WTC11 (cell line): ENCODE data around the gene LRRC10. TPM values are rescaled to one million over a fixed set of nuclear protein-coding genes. Genes with fewer than 3 reads are reported as not detected.
A peak's percentile ranks its signal among the peaks of the same experiment; 100 is the strongest.

Experiments
- ATAC-seq: fragments of 200-7000 bp; cut with Tn5 transposase; 2 replicates; pipeline ENCODE4 v1.10.0; 2021; ENCODE audit warnings: mild to moderate bottlenecking, moderate library complexity
- CTCF ChIA-PET: fragments of 300-600 bp; sonication (Branson Sonifier 250); formaldehyde crosslinking; loops from one replicate; lab custom pipeline; 2021; ENCODE audit warnings: antibody characterized with exemption; lab: Charles Lee
- POLR2A ChIA-PET: fragments of 350-600 bp; sonication (Branson Sonifier 250); formaldehyde crosslinking; loops from one replicate; lab custom pipeline; 2021; ENCODE audit warnings: antibody characterized with exemption; lab: Charles Lee
- DNase-seq: peaks from one replicate; pipeline ENCODE4 v3.0.0; 2021; ENCODE audit warnings: low spot score
- H3K27ac Mint-ChIP-seq: 2 replicates; pipeline ENCODE4 v1.8.0; 2021; ENCODE audit warnings: mixed read lengths
- H3K27me3 Mint-ChIP-seq: 2 replicates; pipeline ENCODE4 v1.8.0; 2021; ENCODE audit warnings: low read depth, mild to moderate bottlenecking, moderate library complexity, mixed read lengths
- H3K36me3 Mint-ChIP-seq: 2 replicates; pipeline ENCODE4 v1.8.0; 2021; ENCODE audit warnings: mixed read lengths
- H3K4me1 Mint-ChIP-seq: 2 replicates; pipeline ENCODE4 v1.8.0; 2022; ENCODE audit warnings: mixed read lengths
- H3K4me3 Mint-ChIP-seq: 2 replicates; pipeline ENCODE4 v1.8.0; 2021; ENCODE audit warnings: mild to moderate bottlenecking, moderate library complexity, mixed read lengths
- H3K9me3 Mint-ChIP-seq: 2 replicates; pipeline ENCODE4 v1.8.0; 2021; ENCODE audit warnings: mixed read lengths
- ATF2 ChIP-seq: sonication (generic); formaldehyde crosslinking; IDR thresholded peaks from 2 replicates; pipeline ENCODE4 v1.8.1; 2022; ENCODE audit warnings: low read depth, missing genetic modification reagents, borderline replicate concordance
- ERG ChIP-seq: fragments of 250-450 bp; sonication (Bioruptor Pico); IDR thresholded peaks from 2 replicates; pipeline ENCODE4 v1.8.0; 2021; ENCODE audit warnings: mild to moderate bottlenecking
- ESRRA ChIP-seq: sonication (generic); formaldehyde crosslinking; IDR thresholded peaks from 2 replicates; pipeline ENCODE4 v1.8.1; 2022; ENCODE audit warnings: mild to moderate bottlenecking, missing genetic modification reagents, borderline replicate concordance
- FOXJ3 ChIP-seq: sonication (generic); formaldehyde crosslinking; IDR thresholded peaks from 2 replicates; pipeline ENCODE4 v1.9.0; 2021; ENCODE audit warnings: missing genetic modification reagents, mild to moderate bottlenecking, borderline replicate concordance
- GTF2I ChIP-seq: fragments of 250-450 bp; sonication (Bioruptor Pico); conservative IDR thresholded peaks from 2 replicates; pipeline ENCODE4 v1.4.0; 2021; ENCODE audit warnings: mild to moderate bottlenecking
- JAZF1 ChIP-seq: fragments of 250-450 bp; sonication (Bioruptor Pico); IDR thresholded peaks from 2 replicates; pipeline ENCODE4 v1.9.0; 2021; ENCODE audit warnings: moderate library complexity, mild to moderate bottlenecking, inconsistent platforms
- OVOL2 ChIP-seq: fragments of 250-450 bp; sonication (Bioruptor Pico); IDR thresholded peaks from 2 replicates; pipeline ENCODE4 v1.9.0; 2021; ENCODE audit warnings: mild to moderate bottlenecking, borderline replicate concordance
- PREB ChIP-seq: sonication (generic); formaldehyde crosslinking; IDR thresholded peaks from 2 replicates; pipeline ENCODE4 v1.8.1; 2022; ENCODE audit warnings: mild to moderate bottlenecking, missing genetic modification reagents, moderate library complexity, borderline replicate concordance
- ZNF416 ChIP-seq: fragments of 250-450 bp; sonication (Bioruptor Pico); IDR thresholded peaks from 2 replicates; pipeline ENCODE4 v1.9.0; 2021; ENCODE audit warnings: mild to moderate bottlenecking, inconsistent platforms
- ZSCAN18 ChIP-seq: fragments of 250-450 bp; sonication (Bioruptor Pico); IDR thresholded peaks from 2 replicates; pipeline ENCODE4 v2.1.2; 2022; ENCODE audit warnings: mild to moderate bottlenecking, moderate library complexity
- total RNA-seq: library from RNA; stranded (reverse); gene quantifications from 3 replicates; pipeline ENCODE4 v1.2.3, GENCODE V29; 2021
- TF ChIP-seq, protein P1 (sequence below): sonication (generic); formaldehyde crosslinking; IDR thresholded peaks from 2 replicates; pipeline ENCODE4 v1.8.0; 2023; ENCODE audit warnings: missing genetic modification reagents
- TF ChIP-seq, protein P2 (sequence below): sonication (generic); formaldehyde crosslinking; IDR thresholded peaks from 2 replicates; pipeline ENCODE4 v1.8.0; 2023; ENCODE audit warnings: missing genetic modification reagents, mild to moderate bottlenecking, borderline replicate concordance
- TF ChIP-seq, protein P3 (sequence below): sonication (generic); formaldehyde crosslinking; IDR thresholded peaks from 2 replicates; pipeline ENCODE4 v1.8.1; 2023; ENCODE audit warnings: mild to moderate bottlenecking, missing genetic modification reagents, moderate library complexity

LRRC10 gene
- total RNA-seq, 1 experiment from 2014 or later = not detected

GRCh38 chr12:69569236-69569635, 41.5 kb downstream of the LRRC10 start (continued):
- TF ChIP-seq OVOL2 (CRISPR knock-in tag) (no peak), GTF2I (CRISPR knock-in tag) (no peak), PREB (no peak), ERG (CRISPR knock-in tag) (no peak), ATF2 (CRISPR knock-in tag) (no peak), ESRRA (CRISPR knock-in tag) (no peak), ZSCAN18 (CRISPR knock-in tag) (no peak), FOXJ3 (CRISPR knock-in tag) (no peak), ZNF416 (CRISPR knock-in tag) (no peak)
- TF ChIP-seq, protein P1, sequence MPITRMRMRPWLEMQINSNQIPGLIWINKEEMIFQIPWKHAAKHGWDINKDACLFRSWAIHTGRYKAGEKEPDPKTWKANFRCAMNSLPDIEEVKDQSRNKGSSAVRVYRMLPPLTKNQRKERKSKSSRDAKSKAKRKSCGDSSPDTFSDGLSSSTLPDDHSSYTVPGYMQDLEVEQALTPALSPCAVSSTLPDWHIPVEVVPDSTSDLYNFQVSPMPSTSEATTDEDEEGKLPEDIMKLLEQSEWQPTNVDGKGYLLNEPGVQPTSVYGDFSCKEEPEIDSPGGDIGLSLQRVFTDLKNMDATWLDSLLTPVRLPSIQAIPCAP (CRISPR knock-in tag) = no peak
- TF ChIP-seq, protein P2, sequence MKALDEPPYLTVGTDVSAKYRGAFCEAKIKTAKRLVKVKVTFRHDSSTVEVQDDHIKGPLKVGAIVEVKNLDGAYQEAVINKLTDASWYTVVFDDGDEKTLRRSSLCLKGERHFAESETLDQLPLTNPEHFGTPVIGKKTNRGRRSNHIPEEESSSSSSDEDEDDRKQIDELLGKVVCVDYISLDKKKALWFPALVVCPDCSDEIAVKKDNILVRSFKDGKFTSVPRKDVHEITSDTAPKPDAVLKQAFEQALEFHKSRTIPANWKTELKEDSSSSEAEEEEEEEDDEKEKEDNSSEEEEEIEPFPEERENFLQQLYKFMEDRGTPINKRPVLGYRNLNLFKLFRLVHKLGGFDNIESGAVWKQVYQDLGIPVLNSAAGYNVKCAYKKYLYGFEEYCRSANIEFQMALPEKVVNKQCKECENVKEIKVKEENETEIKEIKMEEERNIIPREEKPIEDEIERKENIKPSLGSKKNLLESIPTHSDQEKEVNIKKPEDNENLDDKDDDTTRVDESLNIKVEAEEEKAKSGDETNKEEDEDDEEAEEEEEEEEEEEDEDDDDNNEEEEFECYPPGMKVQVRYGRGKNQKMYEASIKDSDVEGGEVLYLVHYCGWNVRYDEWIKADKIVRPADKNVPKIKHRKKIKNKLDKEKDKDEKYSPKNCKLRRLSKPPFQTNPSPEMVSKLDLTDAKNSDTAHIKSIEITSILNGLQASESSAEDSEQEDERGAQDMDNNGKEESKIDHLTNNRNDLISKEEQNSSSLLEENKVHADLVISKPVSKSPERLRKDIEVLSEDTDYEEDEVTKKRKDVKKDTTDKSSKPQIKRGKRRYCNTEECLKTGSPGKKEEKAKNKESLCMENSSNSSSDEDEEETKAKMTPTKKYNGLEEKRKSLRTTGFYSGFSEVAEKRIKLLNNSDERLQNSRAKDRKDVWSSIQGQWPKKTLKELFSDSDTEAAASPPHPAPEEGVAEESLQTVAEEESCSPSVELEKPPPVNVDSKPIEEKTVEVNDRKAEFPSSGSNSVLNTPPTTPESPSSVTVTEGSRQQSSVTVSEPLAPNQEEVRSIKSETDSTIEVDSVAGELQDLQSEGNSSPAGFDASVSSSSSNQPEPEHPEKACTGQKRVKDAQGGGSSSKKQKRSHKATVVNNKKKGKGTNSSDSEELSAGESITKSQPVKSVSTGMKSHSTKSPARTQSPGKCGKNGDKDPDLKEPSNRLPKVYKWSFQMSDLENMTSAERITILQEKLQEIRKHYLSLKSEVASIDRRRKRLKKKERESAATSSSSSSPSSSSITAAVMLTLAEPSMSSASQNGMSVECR (CRISPR knock-in tag) = no peak
- TF ChIP-seq, all 79 proteins: peak for 0

GRCh38 chr12:69566603-69567002, 44.1 kb downstream of the LRRC10 start:
- Mint-ChIP-seq H3K27ac (peak overlapping the region; percentile 87; the same call in 1 of the 2 replicates), H3K4me3 (no peak overlapping the region), H3K4me1 (peaks cover 3% of the 10 kb centered on the region; the same call in 1 of the 2 replicates), H3K27me3 (no peaks in the 10 kb centered on the region), H3K36me3 (peaks cover 10% of the 10 kb centered on the region), H3K9me3 (no peaks in the 10 kb centered on the region)
- DNase-seq (no peak), ATAC-seq (peak; percentile 83)
- ChIA-PET CTCF (interaction anchor here (0.6 to 2.1 kb wide), 14 partner anchors 9 to 276 kb away, joined by 3 to 7 read pairs (median 4); partner anchors contain the start of gene FRS2), POLR2A (no interaction called here)
- TF ChIP-seq JAZF1 (CRISPR knock-in tag) = no peak
- TF ChIP-seq, protein P3, sequence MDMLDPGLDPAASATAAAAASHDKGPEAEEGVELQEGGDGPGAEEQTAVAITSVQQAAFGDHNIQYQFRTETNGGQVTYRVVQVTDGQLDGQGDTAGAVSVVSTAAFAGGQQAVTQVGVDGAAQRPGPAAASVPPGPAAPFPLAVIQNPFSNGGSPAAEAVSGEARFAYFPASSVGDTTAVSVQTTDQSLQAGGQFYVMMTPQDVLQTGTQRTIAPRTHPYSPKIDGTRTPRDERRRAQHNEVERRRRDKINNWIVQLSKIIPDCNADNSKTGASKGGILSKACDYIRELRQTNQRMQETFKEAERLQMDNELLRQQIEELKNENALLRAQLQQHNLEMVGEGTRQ (CRISPR knock-in tag) = no peak
